H9 (cell line): Measurements from ENCODE around the gene RIMOC1. TPM values are rescaled to one million over a fixed set of nuclear protein-coding genes. Genes with fewer than 3 reads are reported as not detected.

ENCODE experiments used
- DNase-seq: peaks from one replicate; pipeline ENCODE4 v3.0.0-alpha.2; 2017
- H2AFZ ChIP-seq: one replicate; pipeline ENCODE4 v1.6.1; 2013; ENCODE audit warnings: mild to moderate bottlenecking, low read length, control low read depth, moderate library complexity
- H2AK5ac ChIP-seq: 2 replicates; pipeline ENCODE4 v1.6.1; 2013; ENCODE audit warnings: low read length, control low read depth, mixed read lengths; ENCODE audit not compliant: insufficient read length
- H2BK120ac ChIP-seq: one replicate; pipeline ENCODE4 v1.6.1; 2013; ENCODE audit warnings: low read depth, mild to moderate bottlenecking, low read length, control low read depth, inconsistent platforms; ENCODE audit not compliant: poor library complexity, severe bottlenecking
- H2BK12ac ChIP-seq: 2 replicates; pipeline ENCODE4 v1.6.1; 2013; ENCODE audit warnings: low read length, control low read depth, mixed read lengths, low read depth; ENCODE audit not compliant: insufficient read length
- H2BK15ac ChIP-seq: 2 replicates; pipeline ENCODE4 v1.6.1; 2013; ENCODE audit warnings: low read depth, low read length, control low read depth
- H2BK20ac ChIP-seq: one replicate; pipeline ENCODE4 v1.6.1; 2013; ENCODE audit warnings: low read depth, mild to moderate bottlenecking, low read length, control low read depth, inconsistent platforms; ENCODE audit not compliant: poor library complexity, severe bottlenecking
- H2BK5ac ChIP-seq: 2 replicates; pipeline ENCODE4 v1.6.1; 2013; ENCODE audit warnings: low read length, control low read depth, mixed read lengths; ENCODE audit not compliant: insufficient read length
- H3K14ac ChIP-seq: 2 replicates; pipeline ENCODE4 v1.6.1; 2013; ENCODE audit warnings: low read length, control low read depth; ENCODE audit not compliant: insufficient read depth
- H3K18ac ChIP-seq: 2 replicates; pipeline ENCODE4 v1.6.1; 2013; ENCODE audit warnings: low read depth, mild to moderate bottlenecking, mixed read lengths, low read length, control low read depth; ENCODE audit not compliant: insufficient read length
- H3K23ac ChIP-seq: 2 replicates; pipeline ENCODE4 v1.6.1; 2013; ENCODE audit warnings: low read length, control low read depth, mixed read lengths, low read depth; ENCODE audit not compliant: insufficient read length
- H3K23me2 ChIP-seq: 2 replicates; pipeline ENCODE4 v1.6.1; 2013; ENCODE audit warnings: low read depth, mild to moderate bottlenecking, mixed read lengths, low read length, control low read depth; ENCODE audit not compliant: insufficient read length, poor library complexity, severe bottlenecking
- H3K27ac ChIP-seq: 2 replicates; pipeline ENCODE4 v1.5.1; 2013; ENCODE audit warnings: low read length, control low read depth, mixed read lengths, low read depth; ENCODE audit not compliant: insufficient read length
- H3K27me3 ChIP-seq: 2 replicates; pipeline ENCODE4 v1.6.1; 2013; ENCODE audit warnings: low read length, control low read depth, inconsistent platforms; ENCODE audit not compliant: insufficient read depth
- H3K4ac ChIP-seq: 2 replicates; pipeline ENCODE4 v1.6.1; 2013; ENCODE audit warnings: low read depth, mild to moderate bottlenecking, control low read depth, inconsistent platforms, low read length, moderate library complexity
- H3K4me1 ChIP-seq: 2 replicates; pipeline ENCODE4 v1.6.1; 2013; ENCODE audit warnings: low read length, control low read depth, inconsistent platforms; ENCODE audit not compliant: insufficient read depth
- H3K4me2 ChIP-seq: 2 replicates; pipeline ENCODE4 v1.6.1; 2013; ENCODE audit warnings: low read length, control low read depth, mixed read lengths; ENCODE audit not compliant: insufficient read length, insufficient read depth
- H3K56ac ChIP-seq: 2 replicates; pipeline ENCODE4 v1.6.1; 2013; ENCODE audit warnings: low read depth, mild to moderate bottlenecking, mixed read lengths, low read length, control low read depth; ENCODE audit not compliant: insufficient read length
- H3K79me1 ChIP-seq: 2 replicates; pipeline ENCODE4 v1.6.1; 2013; ENCODE audit warnings: low read depth, mild to moderate bottlenecking, moderate library complexity, low read length, control low read depth, inconsistent platforms; ENCODE audit not compliant: insufficient read depth, poor library complexity, severe bottlenecking
- H3K79me2 ChIP-seq: 2 replicates; pipeline ENCODE4 v1.6.1; 2013; ENCODE audit warnings: low read length, control low read depth, inconsistent platforms; ENCODE audit not compliant: insufficient read depth
- H3K9ac ChIP-seq: 2 replicates; pipeline ENCODE4 v1.6.1; 2013; ENCODE audit warnings: low read length, control low read depth, mixed read lengths; ENCODE audit not compliant: insufficient read length; ENCODE audit errors: extremely low read depth
- H3K9me3 ChIP-seq: one replicate; pipeline ENCODE4 v1.6.1; 2013; ENCODE audit warnings: low read depth, low read length, inconsistent platforms; ENCODE audit not compliant: control insufficient read depth
- H3T11ph ChIP-seq: one replicate; pipeline ENCODE4 v1.6.1; 2013; ENCODE audit warnings: mild to moderate bottlenecking, low read length, control low read depth, inconsistent platforms
- H4K20me1 ChIP-seq: one replicate; pipeline ENCODE4 v1.6.1; 2013; ENCODE audit not compliant: control insufficient read depth, insufficient read length, insufficient read depth
- H4K5ac ChIP-seq: 2 replicates; pipeline ENCODE4 v1.6.1; 2013; ENCODE audit warnings: low read depth, mild to moderate bottlenecking, mixed read lengths, low read length, control low read depth; ENCODE audit not compliant: insufficient read length
- H4K8ac ChIP-seq: replicated peaks from 2 replicates; pipeline ENCODE4 v1.6.1; 2013; ENCODE audit warnings: low read length, control low read depth, mixed read lengths, low read depth; ENCODE audit not compliant: insufficient read length
- H4K91ac ChIP-seq: 2 replicates; pipeline ENCODE4 v1.6.1; 2013; ENCODE audit warnings: low read depth, mild to moderate bottlenecking, moderate library complexity, mixed read lengths, low read length, control low read depth; ENCODE audit not compliant: insufficient read length
- H3K27ac Mint-ChIP-seq, 3 experiments: 2 replicates in 2 of 3; 3 replicates in 1 of 3; pipeline ENCODE4 v1.8.0; 2020 to 2021; ENCODE audit warnings: mixed read lengths in 3 of 3, mild to moderate bottlenecking in 1 of 3, moderate library complexity in 1 of 3
- H3K27me3 Mint-ChIP-seq: 2 replicates; pipeline ENCODE4 v1.8.0; 2021; ENCODE audit warnings: low read depth, mild to moderate bottlenecking, moderate library complexity, mixed read lengths
- H3K36me3 Mint-ChIP-seq, 3 experiments: 2 replicates in 2 of 3; 3 replicates in 1 of 3; pipeline ENCODE4 v1.8.0; 2020 to 2021; ENCODE audit warnings: low read depth in 3 of 3, mixed read lengths in 3 of 3; ENCODE audit not compliant: insufficient read depth in 1 of 3
- H3K4me1 Mint-ChIP-seq, 2 experiments: 2 replicates each; pipeline ENCODE4 v1.8.0; 2020; ENCODE audit warnings: mixed read lengths in 2 of 2
- H3K4me3 Mint-ChIP-seq, 2 experiments: 2 replicates in 1 of 2; 3 replicates in 1 of 2; pipeline ENCODE4 v1.8.0; 2020 to 2021; ENCODE audit warnings: mild to moderate bottlenecking in 2 of 2, mixed read lengths in 2 of 2, moderate library complexity in 1 of 2
- H3K9me3 Mint-ChIP-seq, 2 experiments: 2 replicates in 1 of 2; 3 replicates in 1 of 2; pipeline ENCODE4 v1.8.0; 2020; ENCODE audit warnings: mild to moderate bottlenecking in 2 of 2, mixed read lengths in 2 of 2, moderate library complexity in 1 of 2
- WGBS: extraction: QIAGEN DNeasy Blood & Tissue Kit; methylation state at CpG from one replicate; pipeline ENCODE4 v1.1.7; 2013; ENCODE audit warnings: missing lambda C conversion rate, low lambda C conversion rate, mixed read lengths; ENCODE audit not compliant: insufficient read length; ENCODE audit errors: extremely low coverage; 5-methylcytosine and 5-hydroxymethylcytosine counted together
- total RNA-seq: library from RNA; stranded (reverse); gene quantifications from 2 replicates; pipeline ENCODE4 v1.2.1, GENCODE V29; 2021
- TF ChIP-seq, protein P1 (sequence below): fragments of 200-600 bp; sonication (generic); conservative IDR thresholded peaks from 3 replicates; pipeline ENCODE4 v1.8.0; 2021; ENCODE audit warnings: antibody characterized with exemption, mild to moderate bottlenecking

RIMOC1 gene
- total RNA-seq, 1 experiment from 2014 or later = 43.3 TPM

- Histone ChIP-seq H3K14ac (no peak overlapping the region), H2AK5ac (no peak overlapping the region), H3K18ac (no peak overlapping the region), H3T11ph (no peak overlapping the region), H3K79me2 (no peaks in the 10 kb centered on the region), H4K20me1 (no peaks in the 10 kb centered on the region), H3K4ac (no peak overlapping the region), H3K4me1 (no peaks in the 10 kb centered on the region), H2AFZ (no peak overlapping the region), H2BK120ac (no peak overlapping the region), H3K27me3 (no peaks in the 10 kb centered on the region), H4K91ac (no peak overlapping the region), H4K8ac (no peak overlapping the region), H4K5ac (no peak overlapping the region), H2BK12ac (no peak overlapping the region), H3K9me3 (no peaks in the 10 kb centered on the region), H3K23ac (no peak overlapping the region), H3K56ac (no peak overlapping the region), H2BK5ac (no peak overlapping the region), H3K4me2 (no peak overlapping the region), H3K23me2 (peaks cover 7% of the 10 kb centered on the region), H3K9ac (no peak overlapping the region), H2BK15ac (no peak overlapping the region), H3K27ac (no peak overlapping the region), H3K79me1 (no peaks in the 10 kb centered on the region), H2BK20ac (no peak overlapping the region)
- WGBS = no CpG with 5 or more reads among the region's 4 CpGs
- no peaks in the 10 kb centered on the region for H3K36me3 Mint-ChIP-seq
- H3K4me3 Mint-ChIP-seq = no peak overlapping the region
- H3K4me1 Mint-ChIP-seq = peaks cover 3% of the 10 kb centered on the region in 2 experiments; a peak in 2 of 4 replicates
- H3K9me3 Mint-ChIP-seq = no peaks in the 10 kb centered on the region
- DNase-seq = no peak
- H3K27ac Mint-ChIP-seq = no peak overlapping the region
- H3K27me3 Mint-ChIP-seq = peaks cover 6% of the 10 kb centered on the region; the same call in 1 of the 2 replicates
- TF ChIP-seq, protein P1, sequence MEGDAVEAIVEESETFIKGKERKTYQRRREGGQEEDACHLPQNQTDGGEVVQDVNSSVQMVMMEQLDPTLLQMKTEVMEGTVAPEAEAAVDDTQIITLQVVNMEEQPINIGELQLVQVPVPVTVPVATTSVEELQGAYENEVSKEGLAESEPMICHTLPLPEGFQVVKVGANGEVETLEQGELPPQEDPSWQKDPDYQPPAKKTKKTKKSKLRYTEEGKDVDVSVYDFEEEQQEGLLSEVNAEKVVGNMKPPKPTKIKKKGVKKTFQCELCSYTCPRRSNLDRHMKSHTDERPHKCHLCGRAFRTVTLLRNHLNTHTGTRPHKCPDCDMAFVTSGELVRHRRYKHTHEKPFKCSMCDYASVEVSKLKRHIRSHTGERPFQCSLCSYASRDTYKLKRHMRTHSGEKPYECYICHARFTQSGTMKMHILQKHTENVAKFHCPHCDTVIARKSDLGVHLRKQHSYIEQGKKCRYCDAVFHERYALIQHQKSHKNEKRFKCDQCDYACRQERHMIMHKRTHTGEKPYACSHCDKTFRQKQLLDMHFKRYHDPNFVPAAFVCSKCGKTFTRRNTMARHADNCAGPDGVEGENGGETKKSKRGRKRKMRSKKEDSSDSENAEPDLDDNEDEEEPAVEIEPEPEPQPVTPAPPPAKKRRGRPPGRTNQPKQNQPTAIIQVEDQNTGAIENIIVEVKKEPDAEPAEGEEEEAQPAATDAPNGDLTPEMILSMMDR = no peak
These were observed 23.5 kb downstream of the RIMOC1 start for GRCh38 chr5:41927604-41928003.
